ENCODE measurements around the gene RRP1B. TPM values are rescaled to one million over a fixed set of nuclear protein-coding genes. Genes with fewer than 3 reads are reported as not detected.
A peak's percentile ranks its signal among the peaks of the same experiment; 100 is the strongest.

Gene RRP1B
- total and polyA plus RNA-seq, 2 of the 13 experiments (the other 11 are each of a cell fraction or from before 2014, with no cell fraction given), result 16.3 to 46.2 TPM

DNA sequence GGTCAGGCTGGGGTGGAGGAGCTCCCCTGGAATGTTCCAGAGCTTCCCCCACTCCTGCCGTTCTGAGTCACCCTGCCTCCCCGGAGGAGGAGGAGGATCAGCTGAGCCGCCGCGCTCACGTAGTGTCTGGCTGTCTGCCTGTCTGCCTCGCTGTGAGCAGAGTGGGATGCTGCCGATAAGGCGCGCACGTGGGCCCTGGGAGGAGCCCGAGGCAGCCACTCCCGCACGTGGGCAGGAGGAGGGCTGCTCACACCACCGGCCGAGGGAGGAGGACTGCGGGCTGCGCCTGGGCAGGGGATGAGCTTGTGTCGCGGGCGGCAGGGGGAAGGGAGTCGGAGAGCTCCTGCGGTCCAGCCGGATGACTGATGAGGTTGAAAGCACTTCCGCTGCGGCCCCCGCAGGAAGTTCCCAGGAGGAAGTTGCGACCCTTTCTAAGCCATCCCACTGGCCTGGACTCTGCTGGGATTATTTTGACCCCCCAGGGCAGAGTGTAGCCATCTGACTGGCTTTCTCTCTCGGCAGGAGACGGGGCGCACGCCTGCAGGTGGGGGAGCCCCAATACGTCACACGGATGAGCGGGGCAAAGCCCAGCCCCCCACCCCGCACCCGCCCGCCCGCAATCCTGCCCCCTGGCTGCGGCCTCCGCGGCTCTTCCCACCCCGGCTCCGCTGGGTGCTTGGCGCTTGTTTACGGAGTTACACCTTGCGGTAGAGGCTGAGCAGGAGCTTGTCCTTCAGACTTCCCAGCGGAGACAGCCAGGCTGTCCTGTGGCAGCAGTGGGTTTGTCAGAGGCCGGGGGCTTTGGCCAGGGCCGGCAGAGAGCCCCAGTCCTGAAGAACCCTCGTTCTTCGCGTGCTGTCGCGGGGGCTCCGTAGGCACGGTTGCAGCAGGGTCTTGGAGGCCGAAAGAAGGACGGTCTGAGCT, 69.4 kb downstream of the RRP1B start (continued):
- TF ChIP-seq ARID4A (CRISPR knock-in tag; IDR thresholded peaks at IDR 0.05; ENCODE audit: borderline replicate concordance), result peak; percentile 95
- no peak for TF ChIP-seq ZNF24 (IDR thresholded peaks at IDR 0.05)
- no peak for TF ChIP-seq PCBP1 (IDR thresholded peaks at IDR 0.05; ENCODE audit: borderline replicate concordance, low read depth, low read length)
- no peak; the same call in none of the 2 replicates for TF ChIP-seq ZFX (CRISPR knock-in tag; IDR thresholded peaks at IDR 0.05; ENCODE audit: low read depth)
- TF ChIP-seq KMT2B (CRISPR knock-in tag; IDR thresholded peaks at IDR 0.05), result peak; percentile 82
- peak; percentile 78 for TF ChIP-seq ELF3 (CRISPR knock-in tag; IDR thresholded peaks at IDR 0.05)
- peak; percentile 32; the same call in 1 of the 2 replicates for TF ChIP-seq SOX13 (IDR thresholded peaks at IDR 0.05)
- TF ChIP-seq SOX13 (CRISPR knock-in tag; conservative IDR thresholded peaks at IDR 0.05 in 1 of 2, IDR thresholded peaks at IDR 0.05 in 1 of 2), result peak in 1 of 2 experiments; percentile 51; a peak in 2 of 4 replicates
- TF ChIP-seq ZNF75D (CRISPR knock-in tag; IDR thresholded peaks at IDR 0.05; ENCODE audit: borderline replicate concordance), result no peak
- TF ChIP-seq JUN (CRISPR knock-in tag; IDR thresholded peaks at IDR 0.05), result peak; percentile 75; the same call in 1 of the 2 replicates
- peak; percentile 68; the same call in 1 of the 2 replicates for TF ChIP-seq MAF1 (CRISPR knock-in tag; IDR thresholded peaks at IDR 0.05; ENCODE audit: borderline replicate concordance)
- no peak for TF ChIP-seq TBL1XR1 (IDR thresholded peaks at IDR 0.05; ENCODE audit: borderline replicate concordance, low read length, partially characterized antibody)
- no peak for TF ChIP-seq SIX4 (CRISPR knock-in tag; IDR thresholded peaks at IDR 0.05)
- peak; percentile 89 for TF ChIP-seq BHLHE40 (IDR thresholded peaks at IDR 0.05; ENCODE audit: low read length)
- TF ChIP-seq ZNF879 (CRISPR knock-in tag; IDR thresholded peaks at IDR 0.05), result 0 out of 2 replicates have a peak, but pooled peaks have one; percentile 77
- TF ChIP-seq NKX3-1 (CRISPR knock-in tag; IDR thresholded peaks at IDR 0.05), result 0 out of 2 replicates have a peak, but pooled peaks have one; percentile 47
- no peak for TF ChIP-seq NCOA5 (CRISPR knock-in tag; IDR thresholded peaks at IDR 0.05)
- peak; percentile 67; the same call in 1 of the 2 replicates for TF ChIP-seq BRD4 (CRISPR knock-in tag; IDR thresholded peaks at IDR 0.05)
- TF ChIP-seq ZNF44 (CRISPR knock-in tag; IDR thresholded peaks at IDR 0.05), result no peak
- no peak for TF ChIP-seq RORA (CRISPR knock-in tag; IDR thresholded peaks at IDR 0.05)
- TF ChIP-seq HOXD1 (CRISPR knock-in tag; IDR thresholded peaks at IDR 0.05), result no peak; the same call in none of the 2 replicates
- TF ChIP-seq ZFYVE20 (CRISPR knock-in tag; IDR thresholded peaks at IDR 0.05; ENCODE audit: borderline replicate concordance, low read depth), result no peak
- TF ChIP-seq YY1 (IDR thresholded peaks at IDR 0.05; ENCODE audit: insufficient read depth, insufficient replicate concordance, low read depth, low read length), result peak; percentile 63
- TF ChIP-seq, protein P1, sequence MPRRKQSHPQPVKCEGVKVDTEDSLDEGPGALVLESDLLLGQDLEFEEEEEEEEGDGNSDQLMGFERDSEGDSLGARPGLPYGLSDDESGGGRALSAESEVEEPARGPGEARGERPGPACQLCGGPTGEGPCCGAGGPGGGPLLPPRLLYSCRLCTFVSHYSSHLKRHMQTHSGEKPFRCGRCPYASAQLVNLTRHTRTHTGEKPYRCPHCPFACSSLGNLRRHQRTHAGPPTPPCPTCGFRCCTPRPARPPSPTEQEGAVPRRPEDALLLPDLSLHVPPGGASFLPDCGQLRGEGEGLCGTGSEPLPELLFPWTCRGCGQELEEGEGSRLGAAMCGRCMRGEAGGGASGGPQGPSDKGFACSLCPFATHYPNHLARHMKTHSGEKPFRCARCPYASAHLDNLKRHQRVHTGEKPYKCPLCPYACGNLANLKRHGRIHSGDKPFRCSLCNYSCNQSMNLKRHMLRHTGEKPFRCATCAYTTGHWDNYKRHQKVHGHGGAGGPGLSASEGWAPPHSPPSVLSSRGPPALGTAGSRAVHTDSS (CRISPR knock-in tag; conservative IDR thresholded peaks at IDR 0.05), result no peak
